Upper lobe of left lung (tissue), 6 donors: ENCODE measurements around the gene GRK5. TPM values are rescaled to one million over a fixed set of nuclear protein-coding genes. Genes with fewer than 3 reads are reported as not detected.

Experiments
- ATAC-seq, 2 donors: fragments of 200-7000 bp; cut with Tn5 transposase; one replicate each; pipeline ENCODE4 v1.9.1; 2022; ENCODE audit warnings: mild to moderate bottlenecking in 2 of 2, moderate library complexity in 2 of 2; ENCODE audit not compliant: low FRiP score in 2 of 2
- DNase-seq, 2 donors: peaks; one replicate each; pipeline ENCODE4 v3.0.0-alpha.2; 2019 to 2020
- H3K27ac ChIP-seq, 4 donors: fragments of 200-600 bp; sonication (generic); one replicate each; pipeline ENCODE4 v1.5.1; 2016 to 2019
- H3K27me3 ChIP-seq, 4 donors: fragments of 200-600 bp; sonication (generic); one replicate each; pipeline ENCODE4 v1.5.1; 2017 to 2019
- H3K36me3 ChIP-seq, 4 donors: fragments of 200-600 bp; sonication (generic); one replicate each; pipeline ENCODE4 v1.5.1; 2016 to 2019
- H3K4me1 ChIP-seq, 4 donors: fragments of 200-600 bp; sonication (generic); one replicate each; pipeline ENCODE4 v1.5.1; 2018 to 2019
- H3K4me3 ChIP-seq, 4 donors: fragments of 200-600 bp; sonication (generic); one replicate each; pipeline ENCODE4 v1.5.1; 2017 to 2019; ENCODE audit warnings: mild to moderate bottlenecking in 2 of 4, moderate library complexity in 1 of 4
- H3K9me3 ChIP-seq, 4 donors: fragments of 200-600 bp; sonication (generic); one replicate each; pipeline ENCODE4 v1.5.1; 2018 to 2019
- EP300 ChIP-seq, 4 donors: sonication (generic); formaldehyde crosslinking; IDR thresholded peaks; one replicate each; pipeline ENCODE4 v1.5.1; 2017; ENCODE audit warnings: antibody characterized with exemption in 4 of 4, control low read depth in 2 of 4
- POLR2A ChIP-seq, 4 donors: fragments of 450-650 bp; IDR thresholded peaks; one replicate each; pipeline ENCODE4 v1.5.1; 2016 to 2017; ENCODE audit warnings: antibody characterized with exemption in 4 of 4, mild to moderate bottlenecking in 2 of 4
- POLR2AphosphoS5 ChIP-seq, 2 donors: sonication (generic); formaldehyde crosslinking; IDR thresholded peaks; one replicate each; pipeline ENCODE4 v1.5.1; 2017; ENCODE audit warnings: antibody characterized with exemption in 2 of 2
- WGBS, 2 donors: methylation state at CpG; one replicate each; pipeline ENCODE4 v1.1.5; 2017 to 2018; 5-methylcytosine and 5-hydroxymethylcytosine counted together
- total RNA-seq, 6 donors: library from RNA; depleted of rRNA in 4 of 6; stranded (reverse); fragments of >200 nt in 4 of 6; gene quantifications; one replicate each; pipeline versions ENCODE4 v1.1.0 to v1.2.1, GENCODE V29; 2016 to 2021
- TF ChIP-seq, protein P1 (sequence below), 6 experiments: fragments of 450-650 bp in 4 of 6; fragments of 200-600 bp in 2 of 6; sonication (generic) in 2 of 6; IDR thresholded peaks; one replicate each; pipeline ENCODE4 v1.5.1; 2016 to 2019; ENCODE audit warnings: antibody characterized with exemption in 6 of 6
- donor health status: DM: no; HTN: no; CAD: no; lungs with moderate emphysema.
- donor health status: DM: no; HTN: yes; CAD: no; lungs with severe emphysema.

The GRK5 gene
- total RNA-seq, 6 donors from 2014 or later, result 38.6 to 80.9 (median 61.1) TPM

GRCh38 chr10:119415536-119416503, 208.4 kb downstream of the GRK5 start:
- H3K27me3 ChIP-seq, result no peaks in the 10 kb centered on the region
- no peak for ATAC-seq
- peaks cover 0 to 13% (median 0%) of the 10 kb centered on the region in 4 donors for H3K36me3 ChIP-seq
- 86 to 91% methylated on average over 20 to 21 of the region's 21 CpGs for WGBS, 2 donors
- H3K4me1 ChIP-seq, result peaks cover 24 to 38% (median 34%) of the 10 kb centered on the region in 4 donors
- H3K9me3 ChIP-seq, result no peaks in the 10 kb centered on the region
- H3K4me3 ChIP-seq, result no peak overlapping the region
- no peak for DNase-seq
- peak overlapping the region; percentile 14 to 60 (median 50) for H3K27ac ChIP-seq
- TF ChIP-seq EP300 (IDR thresholded peaks at IDR 0.05) (no peak), POLR2A (IDR thresholded peaks at IDR 0.05) (no peak), POLR2AphosphoS5 (IDR thresholded peaks at IDR 0.05) (no peak)
- TF ChIP-seq, protein P1, sequence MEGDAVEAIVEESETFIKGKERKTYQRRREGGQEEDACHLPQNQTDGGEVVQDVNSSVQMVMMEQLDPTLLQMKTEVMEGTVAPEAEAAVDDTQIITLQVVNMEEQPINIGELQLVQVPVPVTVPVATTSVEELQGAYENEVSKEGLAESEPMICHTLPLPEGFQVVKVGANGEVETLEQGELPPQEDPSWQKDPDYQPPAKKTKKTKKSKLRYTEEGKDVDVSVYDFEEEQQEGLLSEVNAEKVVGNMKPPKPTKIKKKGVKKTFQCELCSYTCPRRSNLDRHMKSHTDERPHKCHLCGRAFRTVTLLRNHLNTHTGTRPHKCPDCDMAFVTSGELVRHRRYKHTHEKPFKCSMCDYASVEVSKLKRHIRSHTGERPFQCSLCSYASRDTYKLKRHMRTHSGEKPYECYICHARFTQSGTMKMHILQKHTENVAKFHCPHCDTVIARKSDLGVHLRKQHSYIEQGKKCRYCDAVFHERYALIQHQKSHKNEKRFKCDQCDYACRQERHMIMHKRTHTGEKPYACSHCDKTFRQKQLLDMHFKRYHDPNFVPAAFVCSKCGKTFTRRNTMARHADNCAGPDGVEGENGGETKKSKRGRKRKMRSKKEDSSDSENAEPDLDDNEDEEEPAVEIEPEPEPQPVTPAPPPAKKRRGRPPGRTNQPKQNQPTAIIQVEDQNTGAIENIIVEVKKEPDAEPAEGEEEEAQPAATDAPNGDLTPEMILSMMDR (IDR thresholded peaks at IDR 0.05), result no peak

DNA sequence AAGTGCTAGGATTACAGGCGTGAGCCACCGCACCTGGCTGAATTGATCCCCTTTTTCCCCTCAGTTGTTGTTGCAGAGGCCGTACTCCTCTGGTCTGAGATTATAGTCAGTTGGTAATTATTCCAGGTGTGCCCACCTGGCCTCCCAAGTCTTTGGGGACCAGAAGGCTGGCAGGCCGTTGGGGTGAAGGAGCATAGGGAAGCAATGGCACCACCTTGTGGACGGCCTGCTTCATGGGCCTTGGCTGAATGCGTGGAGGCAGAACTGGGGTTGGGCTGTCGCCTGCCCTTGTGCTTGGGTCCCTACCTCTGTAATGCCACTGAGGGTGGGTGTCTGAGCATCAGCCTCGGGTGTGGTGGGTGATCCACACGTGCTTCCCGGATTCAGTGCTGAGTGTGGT, 209.5 kb downstream of the GRK5 start:
- DNase-seq, result peak in 1 of 2 donors; percentile 71
- Histone ChIP-seq H3K4me3 (no peak overlapping the region), H3K27ac (peak overlapping the region in 3 of 4 donors; percentile 41 to 60 (median 43)), H3K36me3 (peaks cover 0 to 19% (median 2%) of the 10 kb centered on the region in 4 donors), H3K27me3 (no peaks in the 10 kb centered on the region), H3K9me3 (no peaks in the 10 kb centered on the region), H3K4me1 (peaks cover 25 to 36% (median 32%) of the 10 kb centered on the region in 4 donors)
- no peak for TF ChIP-seq EP300 (IDR thresholded peaks at IDR 0.05)
- TF ChIP-seq POLR2AphosphoS5 (IDR thresholded peaks at IDR 0.05), result no peak
- TF ChIP-seq POLR2A (IDR thresholded peaks at IDR 0.05), result no peak
- TF ChIP-seq, protein P1 (IDR thresholded peaks at IDR 0.05), result peak; percentile 66 to 84 (median 78)
- peak; percentile 31 to 57 for ATAC-seq
- WGBS, 2 donors, result 37 to 44% methylated on average over 7 to 10 of the region's 10 CpGs

- Histone ChIP-seq H3K4me1 (peaks cover 18 to 34% (median 25%) of the 10 kb centered on the region in 4 donors), H3K36me3 (peaks cover 0 to 24% (median 5%) of the 10 kb centered on the region in 4 donors), H3K4me3 (no peak overlapping the region), H3K9me3 (no peaks in the 10 kb centered on the region), H3K27me3 (no peaks in the 10 kb centered on the region), H3K27ac (peak overlapping the region in 1 of 4 donors; percentile 14)
- TF ChIP-seq, protein P1 (IDR thresholded peaks at IDR 0.05), result no peak
- no peak for TF ChIP-seq EP300 (IDR thresholded peaks at IDR 0.05)
- TF ChIP-seq POLR2A (IDR thresholded peaks at IDR 0.05), result no peak
- ATAC-seq (no peak), DNase-seq (no peak)
- 88 to 91% methylated on average over 7 to 9 of the region's 9 CpGs for WGBS, 2 donors
These were observed 210.5 kb downstream of the GRK5 start for GRCh38 chr10:119417852-119418251.

GRCh38 chr10:119418362-119418761, 211.0 kb downstream of the GRK5 start:
- H3K27me3 ChIP-seq, result no peaks in the 10 kb centered on the region
- 88 to 93% methylated on average over 2 to 4 of the region's 4 CpGs for WGBS, 2 donors
- peaks cover 0 to 29% (median 8%) of the 10 kb centered on the region in 4 donors for H3K36me3 ChIP-seq
- no peaks in the 10 kb centered on the region for H3K9me3 ChIP-seq
- TF ChIP-seq EP300 (IDR thresholded peaks at IDR 0.05) (no peak), POLR2AphosphoS5 (IDR thresholded peaks at IDR 0.05) (no peak), POLR2A (IDR thresholded peaks at IDR 0.05) (no peak)
- TF ChIP-seq, protein P1 (IDR thresholded peaks at IDR 0.05), result no peak
- H3K4me1 ChIP-seq, result peaks cover 13 to 29% (median 20%) of the 10 kb centered on the region in 4 donors
- H3K4me3 ChIP-seq, result no peak overlapping the region
- no peak for ATAC-seq
- DNase-seq, result no peak
- peak overlapping the region in 1 of 4 donors; percentile 14 for H3K27ac ChIP-seq
